ENCODE results near the gene TNS1.

TNS1 gene

DNA sequence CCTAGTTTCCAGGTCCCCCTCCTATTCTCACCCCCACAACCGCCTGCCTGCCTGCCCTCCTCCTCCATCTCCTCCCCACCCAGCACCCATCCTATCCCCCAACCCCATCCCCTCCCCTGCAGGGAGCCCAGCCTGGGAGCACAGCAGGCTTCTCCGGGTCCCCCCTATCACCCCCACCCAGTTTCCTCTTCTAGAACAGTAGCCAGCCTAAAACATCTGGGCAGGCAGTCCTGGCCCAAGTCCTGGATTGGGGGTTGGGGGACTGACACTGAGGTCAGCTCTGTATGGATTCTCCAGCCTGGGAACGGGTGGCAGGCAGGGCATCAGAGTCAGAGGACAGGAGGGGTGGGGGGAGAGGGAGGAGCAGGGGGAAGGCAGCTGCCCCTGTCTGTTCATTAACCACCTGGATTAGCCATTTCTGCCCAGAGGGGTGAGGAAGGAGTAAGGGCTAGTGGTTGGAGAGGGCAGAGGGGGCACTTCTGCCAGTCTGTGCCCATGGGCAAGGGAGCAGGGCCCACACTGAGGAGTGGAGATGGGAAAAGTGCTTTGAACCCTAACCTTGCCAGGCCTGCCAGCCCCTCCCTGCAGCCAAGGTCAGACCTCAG lies 60.0 kb downstream of the TNS1 start:
- peak overlapping the region; percentile 90 to 99 (median 99) for H3K4me3 ChIP-seq (ENCODE audit: low read depth in 1 of 5, low read length in 5 of 5)
- peak overlapping the region; percentile 75 to 99 (median 83) for H3K9ac ChIP-seq (ENCODE audit: low read length in 5 of 5)
- H3K27me3 ChIP-seq (ENCODE audit: control insufficient read depth in 5 of 5, insufficient read depth in 4 of 5, low read length in 5 of 5) = no peaks in the 10 kb centered on the region
- H3K9me3 ChIP-seq (ENCODE audit: control insufficient read depth in 5 of 5, low read length in 5 of 5) = no peaks in the 10 kb centered on the region
- peak overlapping the region; percentile 99 for H3K27ac ChIP-seq (ENCODE audit: low read depth, low read length)
- H3K4me1 ChIP-seq (ENCODE audit: control insufficient read depth in 5 of 5, insufficient read depth in 5 of 5, low read length in 5 of 5) = peaks cover 16 to 89% (median 83%) of the 10 kb centered on the region in 5 donors
- H3K36me3 ChIP-seq (ENCODE audit: control insufficient read depth in 5 of 5, insufficient read depth in 5 of 5, low read length in 5 of 5) = peaks cover 0 to 18% (median 3%) of the 10 kb centered on the region in 5 donors

DNA sequence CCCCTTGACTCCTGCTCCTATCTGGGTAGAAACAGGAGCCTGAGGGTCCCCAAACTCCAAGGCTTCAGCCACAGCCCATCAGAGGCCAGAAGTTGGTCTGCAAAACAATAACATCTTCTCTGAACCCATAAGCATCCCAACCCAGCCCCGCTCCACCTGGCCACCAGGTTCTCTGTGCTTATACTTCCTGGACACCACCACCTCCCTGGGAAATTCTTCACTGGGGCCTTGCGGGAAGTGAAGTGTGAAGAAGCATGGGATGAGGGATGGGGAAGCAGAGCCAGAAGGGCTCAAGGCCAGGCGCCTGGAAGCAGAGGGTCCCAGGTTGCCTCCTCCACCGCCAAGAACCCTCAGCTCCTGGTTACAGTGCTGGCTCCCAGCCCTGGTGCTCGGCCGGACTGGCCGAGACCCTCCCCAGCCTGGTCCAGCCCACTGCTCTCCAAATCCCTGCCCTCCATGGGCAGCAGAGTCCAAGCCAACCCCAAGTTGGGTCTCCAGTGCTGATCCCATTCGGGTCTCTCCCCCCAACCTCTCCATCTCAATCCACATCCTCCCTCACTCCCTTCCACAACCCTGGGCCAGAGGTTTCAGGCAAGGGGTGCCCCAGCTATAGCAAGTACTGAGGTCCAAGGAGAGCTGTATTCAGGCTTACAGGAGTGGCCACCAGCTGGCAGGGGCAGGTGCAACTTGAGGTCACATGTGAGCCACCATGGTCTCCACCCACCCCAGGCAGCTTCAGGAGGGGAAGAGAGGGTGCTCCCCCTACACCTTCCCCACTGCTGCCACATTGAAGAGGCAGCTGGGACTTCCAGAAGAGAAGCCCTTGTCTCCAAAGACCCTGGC lies 60.7 kb downstream of the TNS1 start:
- Histone ChIP-seq H3K4me1 (ENCODE audit: control insufficient read depth in 5 of 5, insufficient read depth in 5 of 5, low read length in 5 of 5) (peaks cover 19 to 90% (median 88%) of the 10 kb centered on the region in 5 donors), H3K9ac (ENCODE audit: low read length in 5 of 5) (peak overlapping the region; percentile 75 to 88 (median 83)), H3K27ac (ENCODE audit: low read depth, low read length) (peak overlapping the region; percentile 99), H3K36me3 (ENCODE audit: control insufficient read depth in 5 of 5, insufficient read depth in 5 of 5, low read length in 5 of 5) (peaks cover 0 to 18% (median 3%) of the 10 kb centered on the region in 5 donors), H3K27me3 (ENCODE audit: control insufficient read depth in 5 of 5, insufficient read depth in 4 of 5, low read length in 5 of 5) (no peaks in the 10 kb centered on the region), H3K9me3 (ENCODE audit: control insufficient read depth in 5 of 5, low read length in 5 of 5) (no peaks in the 10 kb centered on the region), H3K4me3 (ENCODE audit: low read depth in 1 of 5, low read length in 5 of 5) (peak overlapping the region; percentile 90 to 99 (median 99))

DNA sequence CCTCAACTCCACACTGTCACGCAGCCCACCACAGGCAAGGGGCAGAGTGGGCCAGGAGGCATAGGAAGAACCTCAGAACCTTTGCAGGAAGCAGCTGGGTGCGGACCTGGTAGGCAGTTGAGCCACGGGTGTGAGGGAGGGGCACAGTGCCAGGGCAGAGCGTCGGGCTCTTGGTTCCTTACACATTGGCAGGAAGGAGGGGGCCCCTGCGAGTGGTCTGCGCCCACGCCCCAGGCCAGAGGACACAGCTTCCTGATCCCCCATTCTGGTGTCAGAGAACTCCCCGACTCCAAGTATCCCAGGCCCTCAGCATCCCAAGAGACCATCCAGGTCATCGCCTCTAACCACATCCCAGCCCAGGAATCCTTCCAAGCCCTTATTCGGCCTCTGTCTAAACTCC lies 61.5 kb downstream of the TNS1 start:
- Histone ChIP-seq H3K36me3 (ENCODE audit: control insufficient read depth in 5 of 5, insufficient read depth in 5 of 5, low read length in 5 of 5) (peaks cover 0 to 21% (median 3%) of the 10 kb centered on the region in 5 donors), H3K9ac (ENCODE audit: low read length in 5 of 5) (peak overlapping the region; percentile 63 to 88 (median 79)), H3K27ac (ENCODE audit: low read depth, low read length) (peak overlapping the region; percentile 99), H3K27me3 (ENCODE audit: control insufficient read depth in 5 of 5, insufficient read depth in 4 of 5, low read length in 5 of 5) (no peaks in the 10 kb centered on the region), H3K4me1 (ENCODE audit: control insufficient read depth in 5 of 5, insufficient read depth in 5 of 5, low read length in 5 of 5) (peaks cover 25 to 98% (median 96%) of the 10 kb centered on the region in 5 donors), H3K4me3 (ENCODE audit: low read depth in 1 of 5, low read length in 5 of 5) (peak overlapping the region; percentile 90 to 99 (median 99)), H3K9me3 (ENCODE audit: control insufficient read depth in 5 of 5, low read length in 5 of 5) (no peaks in the 10 kb centered on the region)

DNA sequence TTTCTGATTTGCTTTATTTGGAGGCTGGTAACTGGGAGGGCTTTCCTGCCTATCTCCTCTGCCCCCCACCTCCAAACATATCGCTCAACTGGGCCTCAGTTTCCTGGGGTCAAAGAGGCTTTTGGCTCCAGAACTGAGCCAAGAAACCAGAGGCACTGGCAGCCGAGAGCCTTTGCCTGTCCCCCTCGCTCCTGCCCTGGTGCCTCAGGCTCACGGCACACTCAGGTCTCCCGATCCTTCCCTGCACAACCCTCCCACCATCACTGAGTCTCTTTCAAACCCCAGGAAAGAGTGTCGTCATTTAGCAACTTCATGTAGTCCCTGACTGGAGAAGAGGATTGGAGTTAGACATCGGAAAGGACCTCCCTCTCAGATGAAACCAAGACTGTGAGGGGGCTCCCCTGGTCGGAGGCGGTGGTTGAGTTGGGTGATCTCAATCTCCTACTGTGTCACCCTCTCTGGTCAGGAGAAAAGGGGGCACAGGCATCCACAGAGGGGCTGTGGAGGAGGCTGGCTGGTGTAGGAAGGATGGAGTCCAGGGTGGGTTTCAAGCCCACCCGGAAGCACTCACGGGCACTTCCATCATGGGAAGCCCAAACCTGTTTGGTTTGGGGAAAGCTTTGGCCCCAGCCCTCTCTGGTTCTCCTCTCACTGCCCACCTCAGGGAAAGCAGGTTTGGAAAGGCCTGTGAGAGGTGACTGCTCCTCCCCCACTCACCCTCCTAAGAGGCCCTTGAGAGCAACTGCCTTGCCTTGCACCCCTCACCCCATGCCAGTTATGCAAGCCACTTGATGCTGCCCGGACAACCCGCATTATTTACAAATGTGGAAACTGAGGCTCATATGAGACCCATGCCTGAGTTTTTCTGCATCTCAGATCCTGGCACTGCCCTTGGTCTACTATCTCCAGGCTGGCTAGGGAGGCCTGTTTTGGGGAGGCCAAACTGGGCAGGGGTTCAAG lies 62.3 kb downstream of the TNS1 start:
- Histone ChIP-seq H3K4me3 (ENCODE audit: low read depth in 1 of 5, low read length in 5 of 5) (peak overlapping the region; percentile 90 to 99 (median 99)), H3K9me3 (ENCODE audit: control insufficient read depth in 5 of 5, low read length in 5 of 5) (no peaks in the 10 kb centered on the region), H3K9ac (ENCODE audit: low read length in 5 of 5) (peak overlapping the region; percentile 47 to 88 (median 77)), H3K27me3 (ENCODE audit: control insufficient read depth in 5 of 5, insufficient read depth in 4 of 5, low read length in 5 of 5) (no peaks in the 10 kb centered on the region), H3K4me1 (ENCODE audit: control insufficient read depth in 5 of 5, insufficient read depth in 5 of 5, low read length in 5 of 5) (peaks cover 33 to 100% (median 98%) of the 10 kb centered on the region in 5 donors), H3K27ac (ENCODE audit: low read depth, low read length) (peak overlapping the region; percentile 99), H3K36me3 (ENCODE audit: control insufficient read depth in 5 of 5, insufficient read depth in 5 of 5, low read length in 5 of 5) (peaks cover 0 to 29% (median 5%) of the 10 kb centered on the region in 5 donors)

DNA sequence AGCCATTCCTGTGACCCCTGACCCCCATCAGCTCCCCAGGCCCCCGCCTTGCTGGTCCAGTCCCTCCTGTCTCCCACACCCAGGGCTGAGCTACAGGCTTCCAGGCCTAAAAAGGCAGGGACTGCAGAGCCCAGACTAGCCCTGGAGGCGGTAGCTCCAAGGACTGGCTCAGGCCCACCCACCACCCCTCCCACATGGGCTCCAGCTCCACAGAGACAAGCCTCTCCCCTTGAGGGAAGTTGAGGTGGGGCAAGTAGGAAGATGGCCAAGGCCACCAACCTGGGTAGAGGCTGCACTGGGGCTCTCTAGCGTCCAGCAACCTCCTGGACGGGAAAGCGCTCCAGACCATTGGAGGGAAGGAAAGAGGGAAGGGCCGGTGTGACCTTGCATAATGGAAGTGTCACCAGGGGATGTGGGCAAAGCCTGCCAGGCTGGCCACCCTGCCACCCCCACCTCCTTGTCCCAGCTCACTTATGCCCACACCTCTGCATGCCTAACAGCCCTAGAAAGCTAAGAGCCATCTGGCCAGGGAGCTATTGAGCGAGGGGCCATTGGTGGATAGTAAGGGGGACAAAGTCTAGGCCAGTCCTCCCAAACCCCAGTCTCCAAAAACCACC lies 63.1 kb downstream of the TNS1 start:
- Histone ChIP-seq H3K36me3 (ENCODE audit: control insufficient read depth in 5 of 5, insufficient read depth in 5 of 5, low read length in 5 of 5) (peaks cover 0 to 34% (median 5%) of the 10 kb centered on the region in 5 donors), H3K27ac (ENCODE audit: low read depth, low read length) (peak overlapping the region; percentile 99), H3K9ac (ENCODE audit: low read length in 5 of 5) (peak overlapping the region; percentile 44 to 79 (median 63)), H3K27me3 (ENCODE audit: control insufficient read depth in 5 of 5, insufficient read depth in 4 of 5, low read length in 5 of 5) (no peaks in the 10 kb centered on the region), H3K4me1 (ENCODE audit: control insufficient read depth in 5 of 5, insufficient read depth in 5 of 5, low read length in 5 of 5) (peaks cover 38 to 100% (median 99%) of the 10 kb centered on the region in 5 donors), H3K9me3 (ENCODE audit: control insufficient read depth in 5 of 5, low read length in 5 of 5) (no peaks in the 10 kb centered on the region), H3K4me3 (ENCODE audit: low read depth in 1 of 5, low read length in 5 of 5) (peak overlapping the region; percentile 90 to 99 (median 99))

DNA sequence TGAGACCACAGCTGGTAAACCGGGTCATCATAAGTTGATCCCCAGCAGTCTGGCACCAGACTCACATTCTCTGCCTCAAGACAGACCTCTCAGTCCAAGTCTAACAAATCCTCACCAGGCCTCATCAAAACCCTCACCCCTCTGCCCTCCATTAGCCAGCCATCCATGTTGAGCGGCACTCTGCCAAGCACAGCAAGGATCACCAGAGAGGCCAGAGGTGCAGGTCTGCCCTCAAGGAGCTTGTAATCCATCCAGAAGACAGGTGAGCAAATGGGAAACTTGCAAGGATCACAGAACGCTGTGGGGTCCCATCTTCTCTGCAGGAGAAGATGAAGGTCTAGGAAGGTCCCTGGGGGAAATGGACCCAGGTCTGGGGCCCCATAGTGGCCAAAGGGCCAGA lies 63.6 kb downstream of the TNS1 start:
- Histone ChIP-seq H3K36me3 (ENCODE audit: control insufficient read depth in 5 of 5, insufficient read depth in 5 of 5, low read length in 5 of 5) (peaks cover 0 to 34% (median 6%) of the 10 kb centered on the region in 5 donors), H3K4me1 (ENCODE audit: control insufficient read depth in 5 of 5, insufficient read depth in 5 of 5, low read length in 5 of 5) (peaks cover 43 to 100% (median 100%) of the 10 kb centered on the region in 5 donors), H3K9me3 (ENCODE audit: control insufficient read depth in 5 of 5, low read length in 5 of 5) (no peaks in the 10 kb centered on the region), H3K27me3 (ENCODE audit: control insufficient read depth in 5 of 5, insufficient read depth in 4 of 5, low read length in 5 of 5) (no peaks in the 10 kb centered on the region), H3K27ac (ENCODE audit: low read depth, low read length) (peak overlapping the region; percentile 99), H3K4me3 (ENCODE audit: low read depth in 1 of 5, low read length in 5 of 5) (peak overlapping the region; percentile 72 to 99 (median 93)), H3K9ac (ENCODE audit: low read length in 5 of 5) (peak overlapping the region in 3 of 5 donors; percentile 10 to 79 (median 47))

DNA sequence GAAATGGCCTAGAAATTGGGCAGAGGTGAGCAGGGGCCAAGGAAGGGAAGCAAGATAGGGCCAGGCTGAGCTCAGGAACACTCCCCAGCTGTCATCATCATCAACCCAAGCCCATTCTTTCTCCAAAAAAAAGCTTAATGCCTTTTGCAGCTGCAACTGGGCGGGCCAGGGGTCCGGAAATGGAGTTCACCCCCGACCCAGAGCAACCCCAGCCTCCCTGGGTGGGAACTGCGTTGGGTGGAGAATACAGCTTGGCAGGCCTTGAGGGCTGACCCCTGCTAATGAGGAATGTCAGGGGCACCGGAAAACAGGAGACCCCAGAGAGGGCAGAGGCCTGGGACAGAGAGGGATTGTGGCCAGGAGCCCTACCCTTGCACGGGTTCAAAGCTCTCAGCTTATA lies 64.8 kb downstream of the TNS1 start:
- Histone ChIP-seq H3K9ac (ENCODE audit: low read length in 5 of 5) (peak overlapping the region; percentile 34 to 77 (median 53)), H3K4me1 (ENCODE audit: control insufficient read depth in 5 of 5, insufficient read depth in 5 of 5, low read length in 5 of 5) (peaks cover 51 to 100% (median 100%) of the 10 kb centered on the region in 5 donors), H3K27me3 (ENCODE audit: control insufficient read depth in 5 of 5, insufficient read depth in 4 of 5, low read length in 5 of 5) (no peaks in the 10 kb centered on the region), H3K36me3 (ENCODE audit: control insufficient read depth in 5 of 5, insufficient read depth in 5 of 5, low read length in 5 of 5) (peaks cover 0 to 43% (median 9%) of the 10 kb centered on the region in 5 donors), H3K4me3 (ENCODE audit: low read depth in 1 of 5, low read length in 5 of 5) (peak overlapping the region; percentile 44 to 99 (median 72)), H3K27ac (ENCODE audit: low read depth, low read length) (peak overlapping the region; percentile 99), H3K9me3 (ENCODE audit: control insufficient read depth in 5 of 5, low read length in 5 of 5) (no peaks in the 10 kb centered on the region)

DNA sequence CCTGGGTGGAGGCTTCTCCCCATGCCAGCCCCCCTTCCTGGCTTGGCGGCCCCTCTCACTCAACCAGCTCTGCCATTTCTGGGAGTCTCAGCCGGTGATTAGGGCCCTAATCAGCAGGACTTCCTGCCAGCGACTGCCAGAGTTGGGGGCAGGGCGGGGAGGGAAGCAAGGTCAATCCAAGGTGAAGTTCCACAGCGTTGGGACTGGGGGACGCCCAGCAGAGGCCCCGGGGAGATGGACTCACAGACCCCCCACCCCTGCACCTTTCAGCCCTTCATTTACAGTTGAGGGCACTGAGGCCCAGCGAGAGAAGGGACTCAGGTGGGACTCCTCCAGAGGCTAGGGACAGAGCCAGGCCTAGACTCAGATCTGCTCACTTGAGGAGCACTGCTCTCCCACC lies 65.3 kb downstream of the TNS1 start:
- Histone ChIP-seq H3K27me3 (ENCODE audit: control insufficient read depth in 5 of 5, insufficient read depth in 4 of 5, low read length in 5 of 5) (no peaks in the 10 kb centered on the region), H3K27ac (ENCODE audit: low read depth, low read length) (peak overlapping the region; percentile 99), H3K36me3 (ENCODE audit: control insufficient read depth in 5 of 5, insufficient read depth in 5 of 5, low read length in 5 of 5) (peaks cover 2 to 49% (median 9%) of the 10 kb centered on the region in 5 donors), H3K4me1 (ENCODE audit: control insufficient read depth in 5 of 5, insufficient read depth in 5 of 5, low read length in 5 of 5) (peaks cover 54 to 100% (median 100%) of the 10 kb centered on the region in 5 donors), H3K9me3 (ENCODE audit: control insufficient read depth in 5 of 5, low read length in 5 of 5) (no peaks in the 10 kb centered on the region), H3K9ac (ENCODE audit: low read length in 5 of 5) (peak overlapping the region; percentile 46 to 77 (median 53)), H3K4me3 (ENCODE audit: low read depth in 1 of 5, low read length in 5 of 5) (peak overlapping the region; percentile 44 to 99 (median 72))

DNA sequence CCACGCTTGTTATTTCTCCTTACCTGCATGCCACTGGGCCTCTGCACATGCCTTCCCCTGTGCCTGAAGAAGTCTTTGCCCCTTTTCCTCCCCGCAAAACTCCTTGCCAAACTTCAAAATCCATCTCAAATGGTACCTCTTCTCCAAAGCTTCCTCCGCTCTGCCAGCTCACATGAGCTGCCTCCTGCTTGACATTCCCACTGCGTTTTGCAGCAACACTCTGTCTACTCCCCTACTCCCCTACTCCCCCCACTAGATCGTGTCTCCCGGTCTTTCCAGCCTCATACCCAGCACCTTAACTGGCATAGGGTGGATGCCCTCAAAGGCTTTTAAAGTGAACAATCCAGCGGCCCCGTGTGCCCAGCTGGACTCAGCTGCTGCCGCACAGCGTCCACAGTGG lies 65.8 kb downstream of the TNS1 start:
- H3K27me3 ChIP-seq (ENCODE audit: control insufficient read depth in 5 of 5, insufficient read depth in 4 of 5, low read length in 5 of 5) = no peaks in the 10 kb centered on the region
- H3K36me3 ChIP-seq (ENCODE audit: control insufficient read depth in 5 of 5, insufficient read depth in 5 of 5, low read length in 5 of 5) = peaks cover 5 to 53% (median 9%) of the 10 kb centered on the region in 5 donors
- peaks cover 54 to 100% (median 100%) of the 10 kb centered on the region in 5 donors for H3K4me1 ChIP-seq (ENCODE audit: control insufficient read depth in 5 of 5, insufficient read depth in 5 of 5, low read length in 5 of 5)
- peak overlapping the region; percentile 44 to 99 (median 67) for H3K4me3 ChIP-seq (ENCODE audit: low read depth in 1 of 5, low read length in 5 of 5)
- no peaks in the 10 kb centered on the region for H3K9me3 ChIP-seq (ENCODE audit: control insufficient read depth in 5 of 5, low read length in 5 of 5)
- H3K27ac ChIP-seq (ENCODE audit: low read depth, low read length) = peak overlapping the region; percentile 99
- peak overlapping the region; percentile 46 to 77 (median 53) for H3K9ac ChIP-seq (ENCODE audit: low read length in 5 of 5)

All from subcutaneous abdominal adipose tissue (tissue), 5 donors.